Thymus (tissue), 11 donors: ENCODE results near the gene SNX15. TPM values are rescaled to one million over a fixed set of nuclear protein-coding genes. Genes with fewer than 3 reads are reported as not detected.

Experiments used
- DNase-seq, 9 donors: peaks; one replicate each; pipeline ENCODE4 v3.0.0-alpha.2; 2013; ENCODE audit warnings: low spot score in 9 of 9, low read depth in 6 of 9, missing footprints in 1 of 9
- H3K27ac ChIP-seq, 2 donors: one replicate each; pipeline ENCODE4 v1.5.1; 2013; ENCODE audit warnings: control low read depth in 1 of 2, low read depth in 1 of 2, low read length in 1 of 2, mild to moderate bottlenecking in 1 of 2, moderate library complexity in 1 of 2
- H3K27me3 ChIP-seq, 2 donors: one replicate each; pipeline ENCODE4 v1.5.1; 2013; ENCODE audit warnings: low read length in 1 of 2; ENCODE audit not compliant: control insufficient read depth in 2 of 2, insufficient read depth in 1 of 2
- H3K36me3 ChIP-seq, 2 donors: one replicate each; pipeline ENCODE4 v1.5.1; 2013; ENCODE audit warnings: low read length in 1 of 2, mild to moderate bottlenecking in 1 of 2, moderate library complexity in 1 of 2; ENCODE audit not compliant: control insufficient read depth in 2 of 2, insufficient read depth in 2 of 2
- H3K4me1 ChIP-seq, 2 donors: one replicate each; pipeline ENCODE4 v1.5.1; 2013; ENCODE audit warnings: low read length in 2 of 2; ENCODE audit not compliant: control insufficient read depth in 2 of 2, insufficient read depth in 2 of 2
- H3K4me3 ChIP-seq, 2 donors: one replicate each; pipeline ENCODE4 v1.5.1; 2013; ENCODE audit warnings: low read length in 2 of 2, control low read depth in 1 of 2, mild to moderate bottlenecking in 1 of 2
- H3K9me3 ChIP-seq, 2 donors: one replicate each; pipeline ENCODE4 v1.5.1; 2013; ENCODE audit warnings: low read length in 1 of 2, mild to moderate bottlenecking in 1 of 2; ENCODE audit not compliant: control insufficient read depth in 2 of 2, insufficient read depth in 1 of 2
- WGBS: extraction: QIAGEN DNeasy Blood & Tissue Kit; methylation state at CpG from one replicate; pipeline ENCODE4 v1.1.7; 2013; 5-methylcytosine and 5-hydroxymethylcytosine counted together
- polyA plus RNA-seq: library from polyadenylated mRNA; stranded (reverse); fragments of 200-250 nt; gene quantifications from one replicate; pipeline ENCODE4 v1.2.3, GENCODE V29; 2013
- total RNA-seq: library from RNA; stranded (reverse); fragments of 120-200 nt; gene quantifications from one replicate; pipeline ENCODE4 v1.2.4, GENCODE V29; 2013
- donor health status: healthy.

The SNX15 gene
- total and polyA plus RNA-seq, 2 donors = 10.6 to 15.4 TPM

- Histone ChIP-seq H3K27ac (no peak overlapping the region), H3K4me1 (peaks cover 7 to 27% of the 10 kb centered on the region in 2 donors), H3K36me3 (no peaks in the 10 kb centered on the region), H3K4me3 (no peak overlapping the region), H3K9me3 (no peaks in the 10 kb centered on the region), H3K27me3 (no peaks in the 10 kb centered on the region)
- 97% methylated on average over 7 of the region's 7 CpGs for WGBS
- DNase-seq = no peak
These were observed 30.3 kb downstream of the SNX15 start for GRCh38 chr11:65057526-65057925.

DNA sequence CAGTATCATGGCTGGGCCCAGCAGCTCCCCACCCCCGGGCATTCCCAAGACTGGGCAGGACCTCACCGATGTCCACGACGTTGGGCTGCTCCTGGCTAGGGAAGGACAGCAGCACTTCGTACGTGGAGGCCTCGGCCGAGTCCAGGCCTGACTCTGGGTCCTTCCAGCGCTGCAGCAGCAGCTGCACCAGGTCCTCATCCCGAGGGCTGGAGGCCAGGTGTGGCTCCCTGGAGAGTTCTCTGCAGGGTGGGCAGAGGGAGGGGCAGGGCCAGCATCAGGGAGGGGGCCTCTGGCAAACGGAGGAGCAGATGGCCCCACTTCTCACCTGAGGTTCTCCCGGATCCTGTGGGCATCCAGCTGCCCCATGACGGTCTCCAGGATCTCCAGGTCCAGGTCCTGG lies 30.8 kb downstream of the SNX15 start:
- H3K4me1 ChIP-seq = peaks cover 7 to 27% of the 10 kb centered on the region in 2 donors
- no peaks in the 10 kb centered on the region for H3K9me3 ChIP-seq
- no peak for DNase-seq
- H3K27ac ChIP-seq = no peak overlapping the region
- WGBS = 97% methylated on average over 13 of the region's 13 CpGs
- no peaks in the 10 kb centered on the region for H3K27me3 ChIP-seq
- H3K4me3 ChIP-seq = no peak overlapping the region
- H3K36me3 ChIP-seq = no peaks in the 10 kb centered on the region

DNA sequence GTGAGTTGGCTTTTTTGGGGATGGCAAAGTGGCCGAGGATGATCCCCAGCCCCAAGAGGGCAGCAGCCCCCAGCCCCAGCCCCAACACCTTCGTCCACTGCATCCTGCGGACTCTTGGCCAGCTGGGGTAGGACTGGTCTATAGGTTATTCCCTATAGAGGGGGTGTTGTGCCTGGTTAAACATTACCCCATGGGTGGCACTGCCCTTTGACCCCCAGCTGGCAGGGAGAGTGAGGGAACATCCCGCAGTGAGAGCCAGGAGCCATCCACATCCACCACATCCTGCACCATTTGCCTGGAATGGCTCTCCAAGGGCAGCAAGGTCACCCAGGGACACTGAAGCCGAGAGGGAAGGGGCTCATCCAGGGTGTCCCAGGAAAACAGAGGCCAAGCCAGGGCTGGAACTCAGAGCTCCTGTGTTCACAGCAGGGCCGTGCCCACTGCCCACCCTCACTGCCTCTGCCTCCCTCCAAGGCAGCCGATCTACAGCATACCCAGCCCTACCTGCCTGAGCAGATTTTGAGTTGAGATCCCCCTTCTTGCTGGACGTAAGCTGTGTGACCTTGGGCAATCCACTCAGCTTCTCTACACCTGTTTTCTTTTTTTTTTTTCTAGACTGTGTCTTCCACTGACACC lies 31.3 kb downstream of the SNX15 start, which contains the start of gene NAALADL1:
NAALADL1 (minus strand) TSS at position 135 of the 636 bp plus-strand sequence; CDS start at position 103, 32 bp downstream.
- no peak for DNase-seq
- no peak within 1 kb of the TSS for H3K4me3 ChIP-seq
- H3K9me3 ChIP-seq = no peaks in the 10 kb centered on the region
- no peak within 1 kb of the TSS for H3K27ac ChIP-seq
- H3K27me3 ChIP-seq = no peaks in the 10 kb centered on the region
- 96% methylated on average over 8 of the region's 8 CpGs for WGBS
- peaks cover 7 to 24% of the 10 kb centered on the region in 2 donors for H3K4me1 ChIP-seq
- no peaks in the 10 kb centered on the region for H3K36me3 ChIP-seq

DNA sequence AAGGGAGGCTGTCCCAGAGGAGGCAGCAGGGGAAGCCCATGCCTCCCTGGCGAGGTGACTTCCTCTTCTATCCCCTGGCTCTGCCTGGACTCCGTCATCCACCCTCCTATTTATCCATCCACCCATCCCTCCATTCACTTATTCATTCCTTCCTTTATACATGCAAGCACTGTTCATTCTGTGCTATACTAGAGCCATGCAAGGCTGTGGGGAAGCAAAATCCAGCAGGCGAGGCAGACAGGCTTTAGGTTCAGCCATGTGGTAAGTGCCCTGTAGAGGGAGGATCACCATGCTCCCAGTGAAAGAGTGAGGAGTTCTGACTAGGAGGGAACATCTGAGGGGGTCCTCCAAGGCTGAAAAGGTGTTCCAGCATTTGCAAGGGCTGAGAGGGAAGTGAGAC lies 32.3 kb downstream of the SNX15 start:
- H3K27me3 ChIP-seq = no peaks in the 10 kb centered on the region
- H3K9me3 ChIP-seq = no peaks in the 10 kb centered on the region
- WGBS = 79% methylated on average over 3 of the region's 3 CpGs
- DNase-seq = no peak
- H3K4me3 ChIP-seq = no peak overlapping the region
- H3K4me1 ChIP-seq = peaks cover 0 to 15% of the 10 kb centered on the region in 2 donors
- H3K36me3 ChIP-seq = no peaks in the 10 kb centered on the region
- no peak overlapping the region for H3K27ac ChIP-seq

GRCh38 chr11:65059959-65060824 lies 33.0 kb downstream of the SNX15 start:
- no peaks in the 10 kb centered on the region for H3K9me3 ChIP-seq
- DNase-seq = peak in 1 of 9 donors; percentile 7
- H3K27ac ChIP-seq = no peak overlapping the region
- no peak overlapping the region for H3K4me3 ChIP-seq
- H3K36me3 ChIP-seq = no peaks in the 10 kb centered on the region
- 70% methylated on average over 10 of the region's 10 CpGs for WGBS
- H3K27me3 ChIP-seq = no peaks in the 10 kb centered on the region
- peaks cover 0 to 12% of the 10 kb centered on the region in 2 donors for H3K4me1 ChIP-seq

DNA sequence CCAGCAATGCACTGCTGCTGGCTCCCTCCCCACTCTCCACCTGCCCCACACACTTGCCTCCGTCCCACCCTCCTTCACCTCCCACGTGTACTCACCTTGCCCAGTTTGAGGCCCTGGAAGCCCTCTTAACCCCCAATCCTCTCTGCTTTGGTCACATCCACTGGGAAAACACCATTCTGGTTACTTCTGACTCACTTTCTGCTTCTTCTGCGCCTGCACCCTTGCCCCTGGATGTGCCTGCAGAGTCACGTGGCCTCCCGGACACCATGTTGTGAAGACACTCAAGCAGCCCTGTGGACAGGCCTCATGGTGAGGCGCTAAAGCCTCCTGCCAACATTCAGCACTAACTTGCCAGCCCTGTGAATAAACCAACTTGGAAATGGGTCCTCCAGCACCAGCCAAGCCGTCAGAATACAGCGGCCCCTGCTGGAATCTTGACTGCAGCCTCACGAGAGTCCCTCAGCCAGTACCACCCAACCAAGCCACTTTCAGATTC lies 33.7 kb downstream of the SNX15 start:
- Histone ChIP-seq H3K4me3 (no peak overlapping the region), H3K27me3 (no peaks in the 10 kb centered on the region), H3K4me1 (peaks cover 0 to 12% of the 10 kb centered on the region in 2 donors), H3K9me3 (no peaks in the 10 kb centered on the region), H3K36me3 (no peaks in the 10 kb centered on the region), H3K27ac (no peak overlapping the region)
- peak in 1 of 9 donors; percentile 37 for DNase-seq
- 93% methylated on average over 9 of the region's 9 CpGs for WGBS

GRCh38 chr11:65063532-65063931 lies 36.3 kb downstream of the SNX15 start:
- WGBS = 97% methylated on average over 3 of the region's 3 CpGs
- Histone ChIP-seq H3K36me3 (no peaks in the 10 kb centered on the region), H3K9me3 (no peaks in the 10 kb centered on the region), H3K4me1 (peaks cover 0 to 14% of the 10 kb centered on the region in 2 donors), H3K4me3 (no peak overlapping the region), H3K27ac (no peak overlapping the region), H3K27me3 (no peaks in the 10 kb centered on the region)
- DNase-seq = no peak

GRCh38 chr11:65064847-65065240 lies 37.6 kb downstream of the SNX15 start:
- Histone ChIP-seq H3K4me3 (no peak overlapping the region), H3K36me3 (no peaks in the 10 kb centered on the region), H3K27me3 (no peaks in the 10 kb centered on the region), H3K27ac (no peak overlapping the region), H3K4me1 (peaks cover 0 to 14% of the 10 kb centered on the region in 2 donors), H3K9me3 (no peaks in the 10 kb centered on the region)
- no peak for DNase-seq
- 96% methylated on average over 4 of the region's 4 CpGs for WGBS

- H3K36me3 ChIP-seq = no peaks in the 10 kb centered on the region
- H3K27me3 ChIP-seq = no peaks in the 10 kb centered on the region
- no peak for DNase-seq
- H3K4me3 ChIP-seq = no peak overlapping the region
- H3K9me3 ChIP-seq = no peaks in the 10 kb centered on the region
- H3K27ac ChIP-seq = no peak overlapping the region
- peaks cover 0 to 5% of the 10 kb centered on the region in 2 donors for H3K4me1 ChIP-seq
- 98% methylated on average over 7 of the region's 7 CpGs for WGBS
These were observed 38.6 kb downstream of the SNX15 start for GRCh38 chr11:65065851-65066250.
